NK-92 treated with Interleukin-12 subunit alpha and Interleukin-12 subunit beta, amount 100 ng/mL, for 24 hours (cell line): ENCODE data around the gene CFAP77.

Experiments used
- DNase-seq: peaks from one replicate; lab custom pipeline; 2025; lab: John Stamatoyannopoulos, UW

CFAP77 gene

GRCh38 chr9:132582276-132582785, 172.3 kb downstream of the CFAP77 start, which contains the start of gene BARHL1:
BARHL1 (plus strand) TSS chr9:132582606; CDS start chr9:132582798, 192 bp downstream.
- DNase-seq, result no peak

DNA sequence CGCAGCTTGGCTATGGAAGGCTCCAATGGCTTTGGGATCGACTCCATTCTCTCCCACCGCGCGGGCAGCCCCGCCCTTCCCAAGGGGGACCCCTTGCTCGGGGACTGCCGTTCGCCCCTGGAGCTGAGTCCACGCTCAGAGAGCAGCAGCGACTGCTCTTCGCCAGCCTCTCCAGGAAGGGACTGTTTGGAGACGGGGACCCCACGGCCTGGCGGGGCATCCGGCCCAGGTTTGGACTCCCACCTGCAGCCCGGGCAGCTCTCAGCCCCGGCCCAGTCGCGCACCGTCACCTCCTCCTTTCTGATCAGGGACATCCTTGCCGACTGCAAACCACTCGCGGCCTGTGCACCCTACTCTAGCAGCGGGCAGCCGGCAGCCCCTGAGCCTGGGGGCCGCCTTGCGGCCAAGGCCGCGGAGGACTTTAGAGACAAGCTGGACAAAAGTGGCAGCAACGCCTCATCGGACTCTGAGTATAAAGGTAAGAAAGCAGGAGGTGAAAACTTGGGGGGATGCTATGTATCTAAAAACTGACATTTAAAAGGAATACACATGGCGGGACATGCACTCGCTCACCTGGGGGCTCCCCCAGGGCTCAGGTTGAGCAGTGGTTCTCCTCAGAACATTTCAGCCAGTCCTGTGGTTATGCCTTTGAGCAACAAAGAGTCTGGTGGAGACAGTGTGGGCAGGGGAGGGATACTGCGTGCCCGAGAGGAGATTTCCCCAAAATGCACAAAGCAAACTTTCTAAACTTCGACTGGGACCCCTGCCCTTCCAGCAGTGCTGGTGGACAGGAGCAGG, 173.0 kb downstream of the CFAP77 start:
- no peak for DNase-seq

- DNase-seq, result no peak
Measured at GRCh38 chr9:132583584-132584304, 173.7 kb downstream of the CFAP77 start.

GRCh38 chr9:132584601-132585560, 174.9 kb downstream of the CFAP77 start:
- DNase-seq, result no peak

DNA sequence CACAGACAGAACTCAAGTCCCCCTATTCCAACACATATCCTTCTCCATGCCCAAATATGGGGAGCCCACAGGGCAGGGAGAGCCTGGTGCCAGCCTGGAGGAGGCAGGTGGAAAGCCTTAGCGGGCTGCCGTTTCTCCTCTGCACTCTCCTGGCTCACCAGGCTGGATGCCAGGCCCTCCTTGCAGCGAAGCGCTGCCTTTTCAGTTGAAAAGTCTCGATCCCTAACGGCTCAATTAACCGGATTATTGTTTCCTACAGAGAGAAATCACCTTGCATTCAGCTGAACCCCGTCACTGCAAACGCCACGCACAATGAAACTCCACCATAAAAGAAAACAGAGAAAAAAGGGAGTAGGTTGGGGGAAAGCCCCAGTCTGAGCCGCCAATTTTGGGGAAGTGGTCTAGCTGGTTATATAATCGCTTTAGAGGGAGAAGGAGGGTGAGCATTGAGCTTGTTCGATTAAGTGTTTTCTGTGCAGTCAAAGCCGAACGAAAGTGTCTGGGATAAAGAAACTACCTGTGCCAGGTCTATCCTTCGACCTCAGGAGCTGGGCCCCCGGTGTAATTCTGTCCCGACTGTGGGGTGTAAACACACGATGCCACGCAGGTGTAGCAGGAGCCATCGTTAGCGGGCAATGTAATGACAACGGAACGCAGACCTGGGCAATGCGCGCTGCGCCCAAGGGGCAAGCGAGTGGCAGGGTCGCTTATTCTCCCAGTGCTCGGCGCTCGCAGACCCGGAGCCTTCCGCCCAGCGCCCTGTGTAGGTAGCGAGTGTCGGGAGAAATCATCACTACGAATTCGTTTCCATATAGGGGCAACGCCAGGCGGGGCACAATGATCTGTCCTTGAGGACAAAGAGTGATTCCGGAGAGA, 176.2 kb downstream of the CFAP77 start:
- DNase-seq, result no peak

DNA sequence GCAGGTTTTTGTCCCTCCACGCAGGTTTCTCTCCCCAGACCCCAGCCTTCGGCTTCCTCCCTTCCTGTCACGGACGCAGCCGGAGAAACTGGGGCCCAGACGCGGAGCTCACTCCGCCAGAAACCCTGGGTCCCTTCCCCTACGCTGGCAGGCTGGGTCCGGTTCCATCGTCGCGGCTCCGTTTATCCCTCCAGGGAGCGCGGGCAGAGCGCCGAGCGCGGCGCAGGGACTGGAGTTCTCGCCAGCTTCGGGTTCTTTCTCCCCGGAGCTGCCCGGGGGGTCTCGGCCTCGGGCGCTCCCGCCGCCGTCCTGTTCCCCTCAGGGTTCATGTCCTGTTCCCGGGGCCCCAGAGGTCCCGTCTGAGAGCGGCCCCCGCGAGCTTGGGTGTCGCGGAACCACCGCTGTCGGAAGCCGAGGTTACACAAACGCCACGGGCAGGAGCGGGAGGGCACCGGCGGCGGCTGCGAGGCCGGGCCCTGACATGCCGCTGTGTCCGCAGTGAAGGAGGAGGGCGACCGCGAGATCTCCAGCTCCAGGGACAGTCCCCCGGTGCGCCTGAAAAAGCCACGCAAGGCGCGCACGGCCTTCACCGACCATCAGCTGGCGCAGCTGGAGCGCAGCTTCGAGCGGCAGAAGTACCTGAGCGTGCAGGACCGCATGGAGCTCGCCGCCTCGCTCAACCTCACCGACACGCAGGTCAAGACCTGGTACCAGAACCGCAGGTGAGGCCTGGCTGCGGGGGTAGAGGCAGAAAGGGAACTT, 177.0 kb downstream of the CFAP77 start:
- DNase-seq, result no peak

DNA sequence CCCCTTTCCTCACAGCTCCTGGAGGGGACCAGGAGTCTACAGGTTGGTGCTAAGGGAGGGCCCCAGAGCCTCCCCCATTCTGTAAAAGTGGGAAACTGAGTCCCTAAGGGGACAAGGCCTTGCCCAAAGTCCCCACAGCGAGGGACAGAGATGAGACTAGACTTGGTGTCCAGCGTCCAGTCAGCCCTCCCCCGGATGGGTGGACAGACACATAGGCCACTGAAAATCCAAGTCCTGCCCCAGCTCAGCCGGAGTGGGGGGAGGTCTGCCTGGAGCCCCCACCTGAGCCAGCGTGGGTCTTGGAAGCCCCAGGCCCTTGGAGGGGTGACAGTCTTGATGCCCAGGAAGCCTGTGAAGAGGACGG, 177.6 kb downstream of the CFAP77 start:
- no peak for DNase-seq

- DNase-seq, result no peak
Measured at GRCh38 chr9:132588098-132588497, 178.1 kb downstream of the CFAP77 start.

GRCh38 chr9:132588501-132589147, 178.6 kb downstream of the CFAP77 start:
- DNase-seq, result no peak

DNA sequence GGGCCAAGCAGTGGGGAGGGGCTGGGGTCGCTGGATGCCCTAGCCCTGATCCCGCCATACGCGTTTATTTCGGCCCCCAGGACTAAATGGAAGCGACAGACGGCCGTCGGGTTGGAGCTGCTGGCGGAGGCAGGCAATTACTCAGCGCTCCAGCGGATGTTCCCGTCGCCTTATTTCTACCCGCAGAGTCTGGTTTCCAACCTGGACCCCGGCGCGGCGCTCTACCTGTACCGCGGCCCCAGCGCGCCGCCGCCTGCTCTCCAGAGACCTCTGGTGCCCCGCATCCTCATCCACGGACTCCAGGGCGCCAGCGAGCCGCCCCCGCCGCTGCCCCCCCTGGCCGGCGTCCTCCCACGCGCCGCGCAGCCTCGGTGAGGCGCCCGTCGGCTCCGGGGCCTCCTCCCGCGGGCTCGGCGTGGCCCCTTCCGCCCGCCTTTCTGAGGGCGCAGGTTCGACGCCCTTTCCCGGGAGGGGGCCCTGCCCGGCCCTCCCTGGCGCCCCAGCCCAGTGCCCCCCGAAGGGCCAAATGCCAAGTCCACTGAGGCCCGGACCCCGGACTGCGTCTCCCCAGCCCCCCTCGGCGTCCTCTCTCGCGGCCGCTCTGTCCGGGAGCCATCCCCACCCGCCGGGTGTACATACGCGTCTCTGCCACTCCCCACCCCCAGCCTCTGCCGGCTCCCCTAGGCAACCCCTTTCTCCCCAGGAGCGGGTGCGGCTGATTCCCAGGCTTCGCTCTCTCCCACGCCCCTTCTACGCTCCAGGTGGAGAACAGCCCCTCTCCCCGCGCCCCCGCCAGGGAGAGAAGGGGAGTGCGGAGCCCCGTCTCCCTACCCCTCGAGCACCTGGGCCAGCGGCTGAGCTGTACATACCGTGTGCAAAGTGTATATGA, 179.4 kb downstream of the CFAP77 start:
- DNase-seq, result no peak

- DNase-seq, result no peak
Measured at GRCh38 chr9:132590037-132590317, 180.0 kb downstream of the CFAP77 start.

- no peak for DNase-seq
Measured at GRCh38 chr9:132590318-132591182, 180.5 kb downstream of the CFAP77 start.

- no peak for DNase-seq
Measured at GRCh38 chr9:132591244-132591643, 181.2 kb downstream of the CFAP77 start.

GRCh38 chr9:132591751-132592314, 181.8 kb downstream of the CFAP77 start:
- no peak for DNase-seq

- DNase-seq, result no peak
Measured at GRCh38 chr9:132592451-132592850, 182.4 kb downstream of the CFAP77 start.

GRCh38 chr9:132594412-132594811, 184.4 kb downstream of the CFAP77 start:
- no peak for DNase-seq

- DNase-seq, result no peak
Measured at GRCh38 chr9:132595319-132595718, 185.3 kb downstream of the CFAP77 start.

DNA sequence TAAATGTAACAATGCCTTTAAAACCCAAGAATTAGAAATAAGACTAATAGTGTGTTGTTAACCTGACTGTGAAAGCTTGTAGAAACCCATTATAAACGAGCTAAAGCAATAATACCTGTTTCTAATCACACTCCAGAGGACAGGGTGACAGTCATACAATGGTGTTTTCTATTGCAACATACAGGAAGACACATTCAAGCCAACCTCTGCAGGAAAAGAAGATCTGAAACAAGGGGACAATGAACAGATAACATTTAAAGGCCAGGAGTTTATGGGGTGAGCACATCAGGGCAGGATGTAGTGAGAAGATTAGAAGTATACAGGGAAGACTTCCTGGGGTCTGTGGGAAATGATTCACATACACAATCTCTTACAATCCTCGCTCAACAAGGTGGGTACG, 186.2 kb downstream of the CFAP77 start:
- DNase-seq, result no peak
